Fibroblast of skin of abdomen (primary cell): ENCODE results near the gene RYK.
A peak's percentile ranks its signal among the peaks of the same experiment; 100 is the strongest.
"Not testable (repeated sequence)": the region's sequence is repeated elsewhere in the genome, so short reads cannot be mapped to it uniquely, and the experiment has no call there.

Experiments used
- DNase-seq: peaks from one replicate; pipeline ENCODE4 v3.0.0-alpha.2; 2013

The RYK gene

GRCh38 chr3:134216191-134216764, 34.4 kb downstream of the RYK start:
- no peak for DNase-seq

GRCh38 chr3:134214239-134214638, 36.4 kb downstream of the RYK start:
- no peak for DNase-seq

GRCh38 chr3:134212967-134213665, 37.5 kb downstream of the RYK start:
- DNase-seq = peak; percentile 70

- peak; percentile 58 for DNase-seq
Observed at GRCh38 chr3:134211797-134212196, 38.9 kb downstream of the RYK start.

GRCh38 chr3:134205451-134205850, 45.2 kb downstream of the RYK start:
- no peak for DNase-seq

- DNase-seq = peak; percentile 86
Observed at GRCh38 chr3:134201201-134202130, 49.2 kb downstream of the RYK start.

- DNase-seq = not testable (repeated sequence)
Observed at GRCh38 chr3:134199880-134200279, 50.8 kb downstream of the RYK start.

- DNase-seq = no peak
Observed at GRCh38 chr3:134199240-134199639, 51.4 kb downstream of the RYK start.

GRCh38 chr3:134198414-134198813, 52.2 kb downstream of the RYK start:
- DNase-seq = no peak

- DNase-seq = peak; percentile 69
Observed at GRCh38 chr3:134197681-134198261, 52.9 kb downstream of the RYK start.

GRCh38 chr3:134194247-134194646, 56.4 kb downstream of the RYK start:
- no peak for DNase-seq

GRCh38 chr3:134190250-134190649, 60.4 kb downstream of the RYK start:
- DNase-seq = no peak

- DNase-seq = no peak
Observed at GRCh38 chr3:134189849-134190248, 60.8 kb downstream of the RYK start.

GRCh38 chr3:134186391-134186790, 64.3 kb downstream of the RYK start:
- no peak for DNase-seq

- no peak for DNase-seq
Observed at GRCh38 chr3:134180761-134181160, 69.9 kb downstream of the RYK start.

- no peak for DNase-seq
Observed at GRCh38 chr3:134179508-134179907, 71.2 kb downstream of the RYK start.

GRCh38 chr3:134163096-134163495, 87.6 kb downstream of the RYK start:
- no peak for DNase-seq

- peak; percentile 16 for DNase-seq
Observed at GRCh38 chr3:134161898-134162615, 88.6 kb downstream of the RYK start.

GRCh38 chr3:134155446-134155845, 95.2 kb downstream of the RYK start:
- DNase-seq = no peak

- DNase-seq = no peak
Observed at GRCh38 chr3:134153761-134154160, 96.9 kb downstream of the RYK start.

- no peak for DNase-seq
Observed at GRCh38 chr3:134150476-134150875, 100.2 kb downstream of the RYK start.

GRCh38 chr3:134149286-134149685, 101.4 kb downstream of the RYK start:
- no peak for DNase-seq
